K562 (cell line): Measurements from ENCODE around the gene KRT76. TPM values are rescaled to one million over a fixed set of nuclear protein-coding genes. Genes with fewer than 3 reads are reported as not detected.

Experiments used
- FOXO4 ChIP-seq: fragments of 450-650 bp; formaldehyde crosslinking; IDR thresholded peaks from 2 replicates; pipeline ENCODE4 v1.4.0; 2020; ENCODE audit warnings: mild to moderate bottlenecking, moderate library complexity
- FUS ChIP-seq: fragments of 200-400 bp; formaldehyde crosslinking; optimal IDR thresholded peaks from 2 replicates; pipeline ENCODE3; 2017; ENCODE audit warnings: low read depth, low read length
- GTF2E2 ChIP-seq: fragments of 200-800 bp; sonication (Bioruptor generic); IDR thresholded peaks from 2 replicates; pipeline ENCODE4 v1.6.1; 2016; ENCODE audit warnings: missing genetic modification characterization, missing compliant biosample characterization
- HEY1 ChIP-seq: fragments of 250-450 bp; sonication (Bioruptor Pico); IDR thresholded peaks from 2 replicates; pipeline ENCODE4 v1.5.0; 2020; ENCODE audit warnings: mild to moderate bottlenecking, moderate library complexity, borderline replicate concordance
- HNRNPL ChIP-seq: fragments of 200-400 bp; formaldehyde crosslinking; IDR thresholded peaks from 2 replicates; pipeline ENCODE4 v1.6.1; 2017; ENCODE audit warnings: low read depth, mild to moderate bottlenecking, low read length
- JUND ChIP-seq, 2 experiments: IDR thresholded peaks; 2 replicates in 1 of 2; 3 replicates in 1 of 2; pipeline ENCODE4 v1.6.1; 2011; ENCODE audit warnings: borderline replicate concordance in 2 of 2, low read depth in 2 of 2, low read length in 2 of 2, improper control_type of control experiment in 1 of 2, missing biosample characterization in 1 of 2, missing genetic modification characterization in 1 of 2, missing genetic modification reagents in 1 of 2
- MAZ ChIP-seq, 2 experiments: fragments of 450-650 bp in 1 of 2; sonication (generic) in 1 of 2; formaldehyde crosslinking; IDR thresholded peaks in 1 of 2; conservative IDR thresholded peaks in 1 of 2; 2 replicates each; pipeline versions ENCODE4 v1.4.0 to v1.5.0; 2020; ENCODE audit warnings: mild to moderate bottlenecking in 1 of 2, missing genetic modification reagents in 1 of 2
- NBN ChIP-seq: fragments of 450-650 bp; IDR thresholded peaks from 2 replicates; pipeline ENCODE4 v1.6.1; 2016; ENCODE audit warnings: low read depth, mild to moderate bottlenecking
- PKNOX1 ChIP-seq: fragments of 450-650 bp; IDR thresholded peaks from 2 replicates; pipeline ENCODE4 v1.6.1; 2016
- PRDM10 ChIP-seq: fragments of 450-650 bp; IDR thresholded peaks from 2 replicates; pipeline ENCODE4 v1.6.1; 2018; ENCODE audit not compliant: partially characterized antibody
- SMARCA4 ChIP-seq: fragments of 450-650 bp; IDR thresholded peaks from 2 replicates; pipeline ENCODE4 v1.6.1; 2016
- SRF ChIP-seq, 2 experiments: fragments of 250-450, 450-650 bp in 1 of 2; sonication (Bioruptor Pico) in 1 of 2; sonication (generic) in 1 of 2; formaldehyde crosslinking; IDR thresholded peaks; 2 replicates each; pipeline versions ENCODE4 v1.5.0 to v1.5.1; 2020 to 2022; ENCODE audit warnings: mild to moderate bottlenecking in 1 of 2, missing genetic modification reagents in 1 of 2
- TCF15 ChIP-seq: fragments of 250-450 bp; sonication (Bioruptor Pico); IDR thresholded peaks from 2 replicates; pipeline ENCODE4 v1.8.0; 2022; ENCODE audit warnings: moderate library complexity, mild to moderate bottlenecking, inconsistent platforms
- TCF3 ChIP-seq: sonication (generic); formaldehyde crosslinking; IDR thresholded peaks from 2 replicates; pipeline ENCODE4 v1.4.0; 2020; ENCODE audit warnings: mild to moderate bottlenecking, missing genetic modification reagents
- ZEB2 ChIP-seq: fragments of 450-650 bp; IDR thresholded peaks from 2 replicates; pipeline ENCODE4 v1.6.1; 2016
- ZNF146 ChIP-seq: IDR thresholded peaks from one replicate; pipeline ENCODE4 v1.6.1; 2018; ENCODE audit warnings: missing compliant biosample characterization; ENCODE audit not compliant: unreplicated experiment
- ZNF232 ChIP-seq: sonication (generic); formaldehyde crosslinking; IDR thresholded peaks from 2 replicates; pipeline ENCODE4 v1.8.0; 2022; ENCODE audit warnings: mild to moderate bottlenecking, missing genetic modification reagents
- ZNF668 ChIP-seq: fragments of 250-450 bp; sonication (Bioruptor Pico); IDR thresholded peaks from 2 replicates; pipeline ENCODE4 v1.8.0; 2022; ENCODE audit warnings: mild to moderate bottlenecking, inconsistent platforms
- ZNF699 ChIP-seq: fragments of 250-450 bp; sonication (Bioruptor Pico); IDR thresholded peaks from 2 replicates; pipeline ENCODE4 v1.8.0; 2021; ENCODE audit warnings: mild to moderate bottlenecking, moderate library complexity; ENCODE audit not compliant: insufficient replicate concordance
- ZNF75A ChIP-seq: fragments of 450-650 bp; formaldehyde crosslinking; IDR thresholded peaks from 2 replicates; pipeline ENCODE4 v1.4.0; 2020; ENCODE audit warnings: mild to moderate bottlenecking
- ZNF766 ChIP-seq: fragments of 200-800 bp; sonication (Bioruptor generic); conservative IDR thresholded peaks from 2 replicates; pipeline ENCODE4 v1.6.1; 2016; ENCODE audit warnings: missing genetic modification characterization, missing compliant biosample characterization
- polyA plus RNA-seq, 8 experiments: library from polyadenylated mRNA; depleted of rRNA in 4 of 8; stranded (reverse) in 5 of 8; unstranded in 3 of 8; fragments of >200 nt; fragmentation: Nextera tagmentation in 2 of 8; fragmentation: Illumina TruSeq in 1 of 8; extraction: Ambion mirVana in 2 of 8; extraction: Trizol in 1 of 8; gene quantifications; 2 replicates each; pipeline versions ENCODE4 v1.2.1 to v1.2.3, GENCODE V29; 2011 to 2014; ENCODE audit warnings: inconsistent platforms in 1 of 8, missing spikeins in 1 of 8
- total RNA-seq, 7 experiments: library from RNA; depleted of rRNA in 6 of 7; stranded (reverse); fragments of >200 nt in 6 of 7; fragmentation: Illumina TruSeq in 2 of 7; extraction: Trizol in 2 of 7; gene quantifications; 2 replicates each; pipeline versions ENCODE4 v1.2.1 to v1.2.3, GENCODE V29; 2011 to 2021; ENCODE audit warnings: low replicate concordance in 1 of 7

Gene KRT76
- total and polyA plus RNA-seq, 9 of the 15 experiments (the other 6 are each of a cell fraction or from before 2014, with no cell fraction given), result not detected

GRCh38 chr12:52796839-52797528 lies 19.8 kb upstream of the KRT76 start (continued):
- TF ChIP-seq ZNF146 (CRISPR knock-in tag), result no peak
- TF ChIP-seq HEY1 (CRISPR knock-in tag), result no peak
- peak; percentile 91 for TF ChIP-seq SMARCA4
- TF ChIP-seq GTF2E2 (tag), result no peak
- peak in 1 of 2 experiments; percentile 64; a peak in 1 of 4 replicates for TF ChIP-seq SRF (CRISPR knock-in tag; IDR thresholded peaks at IDR 0.05)
- no peak for TF ChIP-seq FOXO4 (CRISPR knock-in tag)
- peak; percentile 63; the same call in 1 of the 2 replicates for TF ChIP-seq ZEB2
- TF ChIP-seq TCF3 (CRISPR knock-in tag), result peak; percentile 94
- 0 out of 2 replicates have a peak, but pooled peaks have one; percentile 19 for TF ChIP-seq ZNF232 (CRISPR knock-in tag)
- TF ChIP-seq ZNF699 (CRISPR knock-in tag), result no peak
- TF ChIP-seq TCF15 (CRISPR knock-in tag), result no peak
- no peak for TF ChIP-seq PKNOX1
- no peak for TF ChIP-seq NBN
- TF ChIP-seq ZNF668, result no peak
- peak; percentile 77 for TF ChIP-seq PRDM10
- TF ChIP-seq MAZ (CRISPR knock-in tag; conservative IDR thresholded peaks at IDR 0.05 in 1 of 2, IDR thresholded peaks at IDR 0.05 in 1 of 2), result peak in 1 of 2 experiments; percentile 47; a peak in 2 of 4 replicates
- TF ChIP-seq ZNF75A (CRISPR knock-in tag), result no peak
- TF ChIP-seq HNRNPL, result 0 out of 2 replicates have a peak, but pooled peaks have one; percentile 29
- 0 out of 2 replicates have a peak, but pooled peaks have one; percentile 43 for TF ChIP-seq ZNF766 (CRISPR knock-in tag)
- TF ChIP-seq FUS, result no peak
- TF ChIP-seq JUND (IDR thresholded peaks at IDR 0.05; ENCODE audit: borderline replicate concordance, low read depth, low read length), result peak; percentile 62; the same call in 1 of the 2 replicates
- no peak; the same call in 2 of the 3 replicates for TF ChIP-seq JUND (tag; IDR thresholded peaks at IDR 0.05; ENCODE audit: borderline replicate concordance, low read depth, low read length)
